Adrenal gland (tissue), 5 donors: ENCODE data around the gene SEC61A2.

Source experiments
- POLR2A ChIP-seq, 2 donors: fragments of 450-650 bp; IDR thresholded peaks; one replicate each; pipeline ENCODE4 v1.6.1; 2017; ENCODE audit warnings: antibody characterized with exemption in 2 of 2, mild to moderate bottlenecking in 2 of 2, moderate library complexity in 1 of 2
- TF ChIP-seq, protein P1 (sequence below), 6 experiments: fragments of 450-650 bp in 4 of 6; fragments of 200-600 bp in 2 of 6; sonication (generic) in 1 of 6; IDR thresholded peaks; 1 replicate in 5 of 6; 2 replicates in 1 of 6; pipeline versions ENCODE4 v1.5.1 to v1.8.0; 2016 to 2021; ENCODE audit warnings: antibody characterized with exemption in 6 of 6, mild to moderate bottlenecking in 2 of 6, moderate library complexity in 1 of 6
- donor health status: DM: no; HTN: no; CAD: no.

GRCh38 chr10:12091421-12091820 is 38.1 kb upstream of the SEC61A2 start:
- TF ChIP-seq, protein P1, sequence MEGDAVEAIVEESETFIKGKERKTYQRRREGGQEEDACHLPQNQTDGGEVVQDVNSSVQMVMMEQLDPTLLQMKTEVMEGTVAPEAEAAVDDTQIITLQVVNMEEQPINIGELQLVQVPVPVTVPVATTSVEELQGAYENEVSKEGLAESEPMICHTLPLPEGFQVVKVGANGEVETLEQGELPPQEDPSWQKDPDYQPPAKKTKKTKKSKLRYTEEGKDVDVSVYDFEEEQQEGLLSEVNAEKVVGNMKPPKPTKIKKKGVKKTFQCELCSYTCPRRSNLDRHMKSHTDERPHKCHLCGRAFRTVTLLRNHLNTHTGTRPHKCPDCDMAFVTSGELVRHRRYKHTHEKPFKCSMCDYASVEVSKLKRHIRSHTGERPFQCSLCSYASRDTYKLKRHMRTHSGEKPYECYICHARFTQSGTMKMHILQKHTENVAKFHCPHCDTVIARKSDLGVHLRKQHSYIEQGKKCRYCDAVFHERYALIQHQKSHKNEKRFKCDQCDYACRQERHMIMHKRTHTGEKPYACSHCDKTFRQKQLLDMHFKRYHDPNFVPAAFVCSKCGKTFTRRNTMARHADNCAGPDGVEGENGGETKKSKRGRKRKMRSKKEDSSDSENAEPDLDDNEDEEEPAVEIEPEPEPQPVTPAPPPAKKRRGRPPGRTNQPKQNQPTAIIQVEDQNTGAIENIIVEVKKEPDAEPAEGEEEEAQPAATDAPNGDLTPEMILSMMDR (IDR thresholded peaks at IDR 0.05) = no peak
- TF ChIP-seq POLR2A (IDR thresholded peaks at IDR 0.05) = no peak
